ENCODE data around the gene TMEM258.

DNA sequence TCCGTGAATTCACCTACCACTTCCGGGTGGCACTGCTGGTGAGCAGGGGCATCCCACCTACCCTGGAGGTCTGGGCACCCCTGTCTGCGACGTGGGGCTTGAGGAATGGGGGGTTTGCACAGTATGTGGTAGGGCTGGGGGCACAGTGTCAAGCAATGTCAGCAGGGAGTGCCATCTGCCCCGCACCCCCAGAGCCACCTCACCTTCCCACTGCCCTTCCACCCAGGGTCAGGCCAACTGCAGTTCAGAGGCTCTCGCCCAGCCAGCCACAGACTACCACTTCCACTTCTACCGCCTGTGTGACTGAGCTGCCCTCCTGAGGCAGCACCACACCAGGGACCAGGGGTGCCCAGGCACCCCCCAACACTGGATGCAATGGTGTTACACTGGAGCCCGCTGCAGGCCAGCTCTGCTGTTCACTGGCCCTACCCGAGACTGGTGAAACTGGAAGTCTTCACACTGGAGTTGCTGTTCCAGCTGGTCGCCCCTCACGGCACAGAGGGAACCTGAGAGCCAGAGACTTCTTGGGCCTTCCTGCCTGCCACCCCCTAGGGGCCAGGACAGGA, 6.5 kb downstream of the TMEM258 start:
- TF ChIP-seq, protein P1, sequence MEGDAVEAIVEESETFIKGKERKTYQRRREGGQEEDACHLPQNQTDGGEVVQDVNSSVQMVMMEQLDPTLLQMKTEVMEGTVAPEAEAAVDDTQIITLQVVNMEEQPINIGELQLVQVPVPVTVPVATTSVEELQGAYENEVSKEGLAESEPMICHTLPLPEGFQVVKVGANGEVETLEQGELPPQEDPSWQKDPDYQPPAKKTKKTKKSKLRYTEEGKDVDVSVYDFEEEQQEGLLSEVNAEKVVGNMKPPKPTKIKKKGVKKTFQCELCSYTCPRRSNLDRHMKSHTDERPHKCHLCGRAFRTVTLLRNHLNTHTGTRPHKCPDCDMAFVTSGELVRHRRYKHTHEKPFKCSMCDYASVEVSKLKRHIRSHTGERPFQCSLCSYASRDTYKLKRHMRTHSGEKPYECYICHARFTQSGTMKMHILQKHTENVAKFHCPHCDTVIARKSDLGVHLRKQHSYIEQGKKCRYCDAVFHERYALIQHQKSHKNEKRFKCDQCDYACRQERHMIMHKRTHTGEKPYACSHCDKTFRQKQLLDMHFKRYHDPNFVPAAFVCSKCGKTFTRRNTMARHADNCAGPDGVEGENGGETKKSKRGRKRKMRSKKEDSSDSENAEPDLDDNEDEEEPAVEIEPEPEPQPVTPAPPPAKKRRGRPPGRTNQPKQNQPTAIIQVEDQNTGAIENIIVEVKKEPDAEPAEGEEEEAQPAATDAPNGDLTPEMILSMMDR (IDR thresholded peaks at IDR 0.05 in 8 of 11, conservative IDR thresholded peaks at IDR 0.05 in 3 of 11), result no peak
- TF ChIP-seq POLR2A (IDR thresholded peaks at IDR 0.05) (no peak), POLR2AphosphoS5 (IDR thresholded peaks at IDR 0.05) (peak in 1 of 3 donors; percentile 39)
